Endothelial cell of umbilical vein (primary cell): ENCODE data around the gene BCS1L. TPM values are rescaled to one million over a fixed set of nuclear protein-coding genes. Genes with fewer than 3 reads are reported as not detected.

Source experiments
- BruUV-seq: library from RNA; stranded (reverse); fragments of 400-500 nt; replicated peaks from 2 replicates; lab custom pipeline; 2021; lab: Mats Ljungman, UMichigan
- CTCF ChIA-PET: fragments of 300-600, 350-600 bp; sonication (Branson Sonifier 250); formaldehyde crosslinking; loops from one replicate; lab custom pipeline; 2021; ENCODE audit warnings: antibody characterized with exemption, inconsistent platforms; lab: Charles Lee
- POLR2A ChIA-PET: fragments of 300-600, 350-600 bp; sonication (Branson Sonifier 250); formaldehyde crosslinking; loops from one replicate; lab custom pipeline; 2021; ENCODE audit warnings: antibody characterized with exemption, inconsistent platforms; lab: Charles Lee
- DNase-seq: peaks from one replicate; pipeline ENCODE4 v3.0.0-alpha.2; 2011; ENCODE audit warnings: low read depth, low spot score
- FAIRE-seq: peaks from 2 replicates; lab custom pipeline; 2011; peaks lifted over from hg19 to GRCh38; lab: Jason Lieb, UNC
- H2AFZ ChIP-seq: 2 replicates; pipeline ENCODE4 v1.6.0; 2012; ENCODE audit warnings: low read depth, low read length, control low read depth, inconsistent platforms
- H3K27ac ChIP-seq: 2 replicates; pipeline ENCODE4 v1.5.1; 2011; ENCODE audit warnings: low read depth, mild to moderate bottlenecking, control low read depth, low read length, moderate library complexity; ENCODE audit not compliant: insufficient read depth
- H3K27me3 ChIP-seq, 2 experiments: 2 replicates each; pipeline versions ENCODE4 v1.6.0 to v1.6.1; 2011; ENCODE audit warnings: low read length in 2 of 2, mixed read lengths in 1 of 2; ENCODE audit not compliant: control insufficient read depth in 2 of 2, insufficient read depth in 2 of 2
- H3K36me3 ChIP-seq, 2 experiments: 2 replicates in 1 of 2; 3 replicates in 1 of 2; pipeline ENCODE4 v1.5.1; 2011; ENCODE audit warnings: low read length in 2 of 2, mild to moderate bottlenecking in 1 of 2, moderate library complexity in 1 of 2; ENCODE audit not compliant: control insufficient read depth in 2 of 2, insufficient read depth in 2 of 2; ENCODE audit errors: extremely low read depth in 1 of 2
- H3K4me1 ChIP-seq: 3 replicates; pipeline ENCODE4 v1.5.1; 2011; ENCODE audit warnings: mild to moderate bottlenecking, low read length; ENCODE audit not compliant: control insufficient read depth, insufficient read depth; ENCODE audit errors: extremely low read depth
- H3K4me2 ChIP-seq: 2 replicates; pipeline ENCODE4 v1.6.1; 2011; ENCODE audit warnings: low read length, control low read depth, mixed read lengths; ENCODE audit not compliant: insufficient read depth
- H3K4me3 ChIP-seq, 3 experiments: fragments of 200-600 bp in 1 of 3; sonication (generic), shearing (Covaris generic) in 1 of 3; replicated peaks in 1 of 3; 2 replicates each; pipeline ENCODE4 v1.5.1; 2011 to 2016; ENCODE audit warnings: control low read depth in 3 of 3, low read length in 3 of 3, mild to moderate bottlenecking in 2 of 3, inconsistent platforms in 1 of 3, low read depth in 1 of 3, moderate library complexity in 1 of 3; ENCODE audit not compliant: insufficient read depth in 1 of 3
- H3K79me2 ChIP-seq: 2 replicates; pipeline ENCODE4 v1.6.0; 2012; ENCODE audit warnings: low read length, inconsistent platforms; ENCODE audit not compliant: control insufficient read depth, insufficient read depth
- H3K9ac ChIP-seq: replicated peaks from 2 replicates; pipeline ENCODE3; 2011; ENCODE audit warnings: low read length, control low read depth; ENCODE audit not compliant: insufficient read depth; ENCODE audit errors: extremely low read depth
- H3K9me1 ChIP-seq: replicated peaks from 3 replicates; pipeline ENCODE4 v1.6.0; 2011; ENCODE audit warnings: mild to moderate bottlenecking, low read length; ENCODE audit not compliant: control insufficient read depth, insufficient read depth; ENCODE audit errors: extremely low read depth
- H3K9me3 ChIP-seq: replicated peaks from 2 replicates; pipeline ENCODE4 v1.5.1; 2012; ENCODE audit warnings: low read length, inconsistent platforms; ENCODE audit not compliant: control insufficient read depth, insufficient read depth
- H4K20me1 ChIP-seq: replicated peaks from 2 replicates; pipeline ENCODE3; 2011; ENCODE audit warnings: mild to moderate bottlenecking, low read length; ENCODE audit not compliant: control insufficient read depth, insufficient read depth; ENCODE audit errors: extremely low read depth
- EZH2 ChIP-seq: IDR thresholded peaks from 2 replicates; pipeline ENCODE4 v1.6.1; 2012; ENCODE audit warnings: borderline replicate concordance, low read depth, mild to moderate bottlenecking, moderate library complexity, low read length, inconsistent platforms; ENCODE audit not compliant: severe bottlenecking
- GATA2 ChIP-seq: IDR thresholded peaks from 2 replicates; pipeline ENCODE4 v1.7.0; 2011; ENCODE audit warnings: low read depth, mild to moderate bottlenecking, moderate library complexity, mixed read lengths, low read length; ENCODE audit not compliant: insufficient read length, insufficient read depth
- JUN ChIP-seq: IDR thresholded peaks from 2 replicates; pipeline ENCODE4 v1.6.1; 2011; ENCODE audit warnings: borderline replicate concordance, low read depth; ENCODE audit not compliant: insufficient read length, insufficient read depth
- POLR2A ChIP-seq: IDR thresholded peaks from 2 replicates; pipeline ENCODE4 v1.6.1; 2012; ENCODE audit warnings: low read depth, mild to moderate bottlenecking, control low read depth, low read length
- POLR2AphosphoS5 ChIP-seq: IDR thresholded peaks from 2 replicates; pipeline ENCODE4 v1.6.1; 2012; ENCODE audit warnings: low read depth, mild to moderate bottlenecking, control low read depth, low read length, moderate library complexity; ENCODE audit not compliant: insufficient read depth
- dilution Hi-C: fragments of 300-500 bp; cut with MboI; formaldehyde crosslinking; loops from one replicate; pipeline ENCODE4 v1.15.0; 2019; ENCODE audit warnings: low sequenced_read_pairs; ENCODE audit not compliant: extremely low pct_ligation_motif_present
- intact Hi-C: fragments of 100-400 bp; cut with micrococcal nuclease; formaldehyde crosslinking; loops from one replicate; pipeline ENCODE4 v1.10.0; 2022
- polyA plus RNA-seq, 4 experiments: library from polyadenylated mRNA; depleted of rRNA in 3 of 4; stranded (reverse) in 3 of 4; unstranded in 1 of 4; fragments of >200 nt; gene quantifications; 2 replicates each; pipeline versions ENCODE4 v1.2.1 to v1.2.3, GENCODE V29; 2011 to 2012; ENCODE audit warnings: missing spikeins in 1 of 4
- total RNA-seq: library from RNA; stranded (reverse); gene quantifications from 2 replicates; pipeline ENCODE4 v1.2.3, GENCODE V29; 2021
- TF ChIP-seq, protein P1 (sequence below): IDR thresholded peaks from 2 replicates; pipeline ENCODE4 v1.6.1; 2011; ENCODE audit not compliant: insufficient read depth, insufficient read length

The BCS1L gene
- total and polyA plus RNA-seq, 2 donors (not counting 3 experiments of a cell fraction or from before 2014, with no cell fraction given), result 57.4 to 70.3 TPM

DNA sequence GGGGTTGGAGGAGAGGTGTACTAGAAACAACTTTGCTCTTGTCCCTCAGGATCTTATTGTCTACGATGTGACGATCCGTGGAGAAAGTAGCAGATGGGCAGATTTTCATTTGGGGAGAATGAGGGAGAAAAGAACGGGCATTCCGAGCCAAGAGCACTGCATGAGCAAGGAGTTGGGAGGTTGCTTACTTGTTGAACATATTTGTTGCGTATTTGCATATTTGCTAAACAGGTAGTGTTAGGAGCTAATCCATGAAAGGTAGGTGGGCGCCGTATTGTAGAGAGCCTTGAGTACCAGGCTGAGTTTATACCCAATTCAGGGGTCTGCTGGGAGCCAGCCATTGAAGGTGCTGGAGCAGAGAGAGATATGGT, 490 bp downstream of the BCS1L start:
- Histone ChIP-seq H3K27ac (no peak overlapping the region), H3K79me2 (peaks cover 34% of the 10 kb centered on the region), H4K20me1 (no peaks in the 10 kb centered on the region), H3K9me3 (no peaks in the 10 kb centered on the region), H3K4me2 (peak overlapping the region; percentile 73), H3K27me3 (no peaks in the 10 kb centered on the region), H3K4me3 (peak overlapping the region; percentile 74 to 95 (median 87)), H2AFZ (peak overlapping the region; percentile 71), H3K9ac (peak overlapping the region; percentile 56), H3K36me3 (peaks cover 24 to 35% of the 10 kb centered on the region in 2 experiments), H3K4me1 (peaks cover 9% of the 10 kb centered on the region), H3K9me1 (no peaks in the 10 kb centered on the region)
- ChIA-PET POLR2A (interaction anchor here (0.7 to 1.3 kb wide), 4 partner anchors 12 to 727 kb away, joined by 3 to 5 read pairs (median 4); partner anchors contain the start of genes DNPEP, PLCD4, RNF25 and STK36), CTCF (interaction anchor here (0.6 to 4.8 kb wide), 17 partner anchors 9 to 728 kb away, joined by 3 to 99 read pairs (median 5); partner anchors contain the start of genes CYP27A1, DNPEP, PLCD4 and RNF25)
- DNase-seq (no peak), FAIRE-seq (no peak)
- BruUV-seq, result TSS peak; percentile 51
- TF ChIP-seq JUN, result no peak
- intact Hi-C loops, result loop anchor here (1.0 kb wide), 3 partner anchors 12 to 29 kb away; partner anchors contain the start of genes RNF25 and STK36
- dilution Hi-C loops, result no loop called here

DNA sequence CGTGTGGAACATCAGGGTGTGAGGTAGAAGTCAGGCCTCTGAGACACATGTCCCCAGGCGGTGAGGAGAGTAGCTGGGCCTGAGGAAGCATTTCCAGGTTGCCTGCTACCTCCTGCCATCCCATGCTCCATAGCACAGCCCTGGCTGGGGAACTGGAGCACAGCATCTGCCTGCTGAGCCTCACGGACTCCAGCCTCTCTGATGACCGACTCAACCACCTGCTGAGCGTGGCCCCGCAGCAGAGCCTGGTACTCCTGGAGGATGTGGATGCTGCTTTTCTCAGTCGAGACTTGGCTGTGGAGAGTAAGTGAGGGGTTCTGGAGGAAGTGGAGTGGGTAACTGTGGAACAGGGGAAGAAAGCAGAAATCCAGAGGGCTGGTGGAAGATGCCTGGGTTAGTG, 2.9 kb downstream of the BCS1L start:
- Histone ChIP-seq H3K9me1 (no peaks in the 10 kb centered on the region), H3K4me2 (no peak overlapping the region), H3K27me3 (no peaks in the 10 kb centered on the region), H3K9me3 (no peaks in the 10 kb centered on the region), H3K27ac (no peak overlapping the region), H3K4me3 (no peak overlapping the region), H3K36me3 (peaks cover 27 to 36% of the 10 kb centered on the region in 2 experiments), H3K79me2 (peaks cover 26% of the 10 kb centered on the region), H3K4me1 (peaks cover 9% of the 10 kb centered on the region), H2AFZ (no peak overlapping the region), H3K9ac (no peak overlapping the region), H4K20me1 (no peaks in the 10 kb centered on the region)
- dilution Hi-C loops (no loop called here), intact Hi-C loops (no loop called here)
- DNase-seq (no peak), FAIRE-seq (no peak)
- TF ChIP-seq POLR2AphosphoS5, result no peak
- TF ChIP-seq EZH2, result no peak
- TF ChIP-seq JUN, result no peak
- no peak for TF ChIP-seq GATA2
- TF ChIP-seq, protein P1, sequence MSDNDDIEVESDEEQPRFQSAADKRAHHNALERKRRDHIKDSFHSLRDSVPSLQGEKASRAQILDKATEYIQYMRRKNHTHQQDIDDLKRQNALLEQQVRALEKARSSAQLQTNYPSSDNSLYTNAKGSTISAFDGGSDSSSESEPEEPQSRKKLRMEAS, result no peak
- no peak for TF ChIP-seq POLR2A
- BruUV-seq, result no TSS peak
- POLR2A ChIA-PET, result no interaction called here
- CTCF ChIA-PET, result interaction anchor here (1.3 kb wide), 1 partner anchor 185 kb away, joined by 3 read pairs; no protein-coding TSS in a partner anchor
